Esophagus muscularis mucosa (tissue), 4 donors: Measurements from ENCODE around the gene COPE. TPM values are rescaled to one million over a fixed set of nuclear protein-coding genes. Genes with fewer than 3 reads are reported as not detected.

Experiments
- DNase-seq: peaks from one replicate; pipeline ENCODE4 v3.0.0-alpha.2; 2017; ENCODE audit errors: extremely low spot score
- H3K27ac ChIP-seq, 4 donors: fragments of 200-600 bp; sonication (generic); replicated peaks in 1 of 4; 1 replicate in 3 of 4; 2 replicates in 1 of 4; pipeline ENCODE4 v1.5.1; 2016 to 2019; ENCODE audit warnings: mild to moderate bottlenecking in 1 of 4
- H3K27me3 ChIP-seq, 4 donors: fragments of 200-600 bp; sonication (generic); one replicate each; pipeline versions ENCODE4 v1.5.1 to v1.6.0; 2016 to 2019
- H3K36me3 ChIP-seq, 4 donors: fragments of 200-600 bp; sonication (generic); one replicate each; pipeline ENCODE4 v1.5.1; 2016 to 2019
- H3K4me1 ChIP-seq, 4 donors: fragments of 200-600 bp; sonication (generic); one replicate each; pipeline ENCODE4 v1.5.1; 2016 to 2019
- H3K4me3 ChIP-seq, 4 donors: fragments of 200-600 bp; sonication (generic); 1 replicate in 2 of 4; 2 replicates in 2 of 4; pipeline ENCODE4 v1.5.1; 2016 to 2019; ENCODE audit warnings: mild to moderate bottlenecking in 4 of 4, moderate library complexity in 1 of 4
- H3K9me3 ChIP-seq, 4 donors: fragments of 200-600 bp; sonication (generic); 1 replicate in 3 of 4; 2 replicates in 1 of 4; pipeline ENCODE4 v1.5.1; 2016 to 2019
- EP300 ChIP-seq: sonication (generic); formaldehyde crosslinking; IDR thresholded peaks from one replicate; pipeline ENCODE4 v1.6.1; 2017; ENCODE audit warnings: antibody characterized with exemption
- POLR2A ChIP-seq: fragments of 450-650 bp; IDR thresholded peaks from one replicate; pipeline ENCODE4 v1.6.1; 2017; ENCODE audit warnings: antibody characterized with exemption, moderate library complexity, mild to moderate bottlenecking, low read depth
- POLR2AphosphoS5 ChIP-seq, 2 donors: sonication (generic); formaldehyde crosslinking; IDR thresholded peaks; one replicate each; pipeline ENCODE4 v1.6.1; 2017; ENCODE audit warnings: antibody characterized with exemption in 2 of 2
- WGBS: methylation state at CpG from one replicate; pipeline ENCODE4 v1.1.5; 2018; 5-methylcytosine and 5-hydroxymethylcytosine counted together
- intact Hi-C: fragments of 100-400 bp; cut with DNase I; formaldehyde crosslinking; loops from one replicate; pipeline ENCODE4 v1.15.1; 2023
- total RNA-seq, 4 donors: library from RNA; depleted of rRNA; stranded (reverse); fragments of >200 nt; gene quantifications; one replicate each; pipeline versions ENCODE4 v1.1.0 to v1.2.1, GENCODE V29; 2016
- TF ChIP-seq, protein P1 (sequence below), 3 experiments: fragments of 200-600 bp in 2 of 3; fragments of 450-650 bp in 1 of 3; sonication (generic) in 2 of 3; IDR thresholded peaks; one replicate each; pipeline ENCODE4 v1.5.1; 2017 to 2019; ENCODE audit warnings: antibody characterized with exemption in 3 of 3, mild to moderate bottlenecking in 2 of 3, moderate library complexity in 1 of 3

Gene COPE
- total RNA-seq, 4 donors from 2014 or later, result 173 to 231 (median 210) TPM

DNA sequence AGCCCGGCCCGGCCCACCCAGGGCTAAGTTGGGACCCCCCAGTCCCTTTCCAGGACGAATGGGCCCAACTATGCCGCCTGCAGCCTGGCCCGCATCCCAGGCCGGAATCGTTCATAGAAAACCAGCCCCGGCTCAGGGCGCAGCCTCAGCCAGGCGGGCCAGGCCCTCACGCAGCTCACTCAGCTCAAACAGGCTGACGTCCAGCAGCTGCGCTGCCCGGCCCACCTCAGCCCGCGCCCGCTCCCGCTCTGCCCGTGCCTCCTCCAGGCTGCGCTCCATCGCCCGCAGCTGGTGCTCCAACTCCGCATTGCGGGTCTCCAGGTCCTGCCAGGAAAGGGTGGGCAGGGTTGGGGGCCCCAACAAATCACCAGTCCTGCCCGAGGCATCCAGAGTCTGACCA, 10.1 kb upstream of the COPE start:
- peaks cover 34 to 88% (median 77%) of the 10 kb centered on the region in 4 donors for H3K36me3 ChIP-seq
- no peak for DNase-seq
- intact Hi-C loops, result no loop called here

DNA sequence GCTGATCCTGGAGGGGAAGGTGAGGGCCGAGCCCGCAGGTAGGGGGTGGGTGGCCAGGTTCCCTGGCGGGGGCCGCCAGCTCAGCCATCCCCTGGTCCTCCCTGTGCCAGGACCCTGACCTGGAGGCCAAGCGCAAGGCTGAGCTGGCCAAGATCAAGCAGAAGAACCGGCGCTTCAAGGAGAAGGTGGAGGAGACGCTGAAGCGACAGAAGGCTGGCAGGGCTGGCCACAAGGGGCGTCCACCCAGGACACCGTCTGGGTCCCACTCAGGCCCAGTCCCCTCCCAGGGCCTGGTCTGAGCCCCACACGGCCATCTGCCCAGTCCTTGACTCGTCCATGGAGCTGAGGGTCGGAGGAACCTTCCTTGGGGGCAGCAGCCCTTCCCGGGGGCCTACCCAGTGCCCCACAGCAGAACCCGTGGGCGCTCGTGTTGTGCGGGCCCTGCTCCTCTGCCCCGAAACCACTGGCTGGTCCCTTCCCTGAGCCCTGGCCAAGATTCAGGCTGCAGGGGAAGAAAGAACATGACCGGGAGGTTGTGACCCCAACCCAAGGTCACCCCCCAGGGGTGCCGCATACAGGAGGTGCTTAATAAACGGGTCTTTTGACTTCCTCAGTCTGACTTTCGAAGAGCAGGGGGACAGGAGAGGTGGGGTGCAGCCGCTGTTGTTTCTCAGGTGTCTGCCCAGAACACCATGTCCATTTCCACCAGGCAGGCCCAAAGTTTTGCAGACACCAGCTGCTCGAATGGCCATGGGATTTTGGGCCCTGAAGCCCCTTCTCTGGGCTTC, 9.0 kb upstream of the COPE start:
- TF ChIP-seq EP300, result no peak
- TF ChIP-seq, protein P1, sequence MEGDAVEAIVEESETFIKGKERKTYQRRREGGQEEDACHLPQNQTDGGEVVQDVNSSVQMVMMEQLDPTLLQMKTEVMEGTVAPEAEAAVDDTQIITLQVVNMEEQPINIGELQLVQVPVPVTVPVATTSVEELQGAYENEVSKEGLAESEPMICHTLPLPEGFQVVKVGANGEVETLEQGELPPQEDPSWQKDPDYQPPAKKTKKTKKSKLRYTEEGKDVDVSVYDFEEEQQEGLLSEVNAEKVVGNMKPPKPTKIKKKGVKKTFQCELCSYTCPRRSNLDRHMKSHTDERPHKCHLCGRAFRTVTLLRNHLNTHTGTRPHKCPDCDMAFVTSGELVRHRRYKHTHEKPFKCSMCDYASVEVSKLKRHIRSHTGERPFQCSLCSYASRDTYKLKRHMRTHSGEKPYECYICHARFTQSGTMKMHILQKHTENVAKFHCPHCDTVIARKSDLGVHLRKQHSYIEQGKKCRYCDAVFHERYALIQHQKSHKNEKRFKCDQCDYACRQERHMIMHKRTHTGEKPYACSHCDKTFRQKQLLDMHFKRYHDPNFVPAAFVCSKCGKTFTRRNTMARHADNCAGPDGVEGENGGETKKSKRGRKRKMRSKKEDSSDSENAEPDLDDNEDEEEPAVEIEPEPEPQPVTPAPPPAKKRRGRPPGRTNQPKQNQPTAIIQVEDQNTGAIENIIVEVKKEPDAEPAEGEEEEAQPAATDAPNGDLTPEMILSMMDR (IDR thresholded peaks at IDR 0.05), result no peak
- peak in 1 of 2 donors; percentile 18 for TF ChIP-seq POLR2AphosphoS5 (IDR thresholded peaks at IDR 0.05)
- no peak for TF ChIP-seq POLR2A
- Histone ChIP-seq H3K27ac (no peak overlapping the region), H3K36me3 (peaks cover 32 to 88% (median 79%) of the 10 kb centered on the region in 4 donors), H3K27me3 (no peaks in the 10 kb centered on the region), H3K9me3 (no peaks in the 10 kb centered on the region), H3K4me1 (peaks cover 0 to 14% (median 12%) of the 10 kb centered on the region in 4 donors), H3K4me3 (no peak overlapping the region)
- WGBS, result 84% methylated on average over 15 of the region's 26 CpGs
- DNase-seq, result no peak
- intact Hi-C loops, result no loop called here

More for the DNA sequence above, 10.1 kb upstream of the COPE start:
- Histone ChIP-seq H3K27me3 (no peaks in the 10 kb centered on the region), H3K4me3 (no peak overlapping the region), H3K9me3 (no peaks in the 10 kb centered on the region), H3K4me1 (peaks cover 0 to 14% (median 12%) of the 10 kb centered on the region in 4 donors), H3K27ac (no peak overlapping the region)
- TF ChIP-seq, protein P1 (IDR thresholded peaks at IDR 0.05), result no peak
- 92% methylated on average over 18 of the region's 25 CpGs for WGBS

DNA sequence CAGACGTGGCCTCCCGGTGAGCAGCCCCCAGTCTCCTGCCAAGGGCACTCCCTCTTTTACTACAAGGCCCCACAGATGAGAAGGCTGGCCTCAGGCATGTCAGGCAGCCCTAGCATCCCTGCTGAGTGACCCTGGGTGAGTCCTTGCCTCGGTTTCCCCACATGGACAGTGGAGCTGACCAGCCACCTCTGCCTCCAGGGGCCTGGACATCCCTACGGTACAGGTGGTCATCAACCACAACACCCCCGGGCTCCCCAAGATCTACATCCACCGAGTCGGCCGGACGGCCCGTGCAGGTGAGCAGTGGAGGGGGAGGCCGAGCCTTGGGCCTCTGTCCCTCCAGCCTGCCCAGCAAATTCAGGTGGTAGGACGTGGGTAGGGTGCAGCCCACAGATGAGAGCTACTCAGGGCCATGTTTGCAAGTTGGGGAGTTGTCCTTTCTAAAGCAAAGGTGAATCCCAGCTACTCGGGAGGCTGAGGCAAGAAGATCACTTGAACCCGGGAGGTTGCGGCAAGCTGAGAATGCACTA, 5.6 kb upstream of the COPE start:
- TF ChIP-seq, protein P1 (IDR thresholded peaks at IDR 0.05), result no peak
- no peak for TF ChIP-seq POLR2A
- no peak for TF ChIP-seq POLR2AphosphoS5 (IDR thresholded peaks at IDR 0.05)
- no peak for TF ChIP-seq EP300
- H3K4me3 ChIP-seq, result no peak overlapping the region
- DNase-seq, result no peak
- no peaks in the 10 kb centered on the region for H3K9me3 ChIP-seq
- H3K27ac ChIP-seq, result no peak overlapping the region
- no peaks in the 10 kb centered on the region for H3K27me3 ChIP-seq
- WGBS, result 94% methylated on average over 15 of the region's 15 CpGs
- H3K4me1 ChIP-seq, result peaks cover 16 to 21% (median 19%) of the 10 kb centered on the region in 4 donors
- peaks cover 48 to 87% (median 83%) of the 10 kb centered on the region in 4 donors for H3K36me3 ChIP-seq
- intact Hi-C loops, result no loop called here

DNA sequence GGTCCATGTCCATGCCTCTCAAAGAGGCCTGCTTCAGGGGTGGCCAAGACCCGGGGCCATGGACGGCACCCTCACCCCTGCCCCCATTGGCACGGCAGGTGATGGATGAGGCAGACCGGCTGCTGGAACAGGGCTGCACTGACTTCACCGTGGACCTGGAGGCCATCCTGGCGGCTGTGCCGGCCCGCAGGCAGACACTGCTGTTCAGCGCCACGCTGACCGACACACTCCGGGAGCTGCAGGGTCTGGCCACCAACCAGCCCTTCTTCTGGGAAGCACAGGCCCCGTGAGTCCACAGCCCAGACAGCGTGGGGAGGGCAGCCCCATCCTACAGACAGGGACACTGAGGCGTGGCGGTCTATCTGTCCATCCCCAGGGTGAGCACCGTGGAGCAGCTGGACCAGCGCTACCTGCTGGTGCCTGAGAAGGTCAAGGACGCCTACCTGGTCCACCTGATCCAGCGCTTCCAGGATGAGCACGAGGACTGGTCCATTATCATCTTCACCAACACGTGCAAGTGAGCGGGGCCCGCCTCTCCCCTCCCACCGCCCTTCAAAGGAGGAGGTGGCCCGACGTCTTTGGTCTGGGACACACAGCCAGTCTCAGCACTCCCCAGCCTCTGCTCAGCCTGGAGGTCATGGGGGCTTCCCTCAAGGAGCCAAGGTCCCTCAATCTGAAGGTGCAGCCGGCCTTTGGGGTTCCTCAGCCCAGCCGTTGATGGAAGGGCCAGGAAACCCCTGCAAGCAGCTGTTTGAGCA, 3.2 kb upstream of the COPE start:
- DNase-seq, result no peak
- Histone ChIP-seq H3K36me3 (peaks cover 45 to 64% (median 60%) of the 10 kb centered on the region in 4 donors), H3K4me1 (peaks cover 27 to 35% (median 31%) of the 10 kb centered on the region in 4 donors), H3K27ac (no peak overlapping the region), H3K27me3 (no peaks in the 10 kb centered on the region), H3K9me3 (no peaks in the 10 kb centered on the region), H3K4me3 (no peak overlapping the region)
- TF ChIP-seq POLR2AphosphoS5 (IDR thresholded peaks at IDR 0.05) (no peak), POLR2A (no peak), EP300 (no peak)
- TF ChIP-seq, protein P1 (IDR thresholded peaks at IDR 0.05), result no peak
- intact Hi-C loops, result no loop called here
- 83% methylated on average over 13 of the region's 29 CpGs for WGBS
